GM18526 (cell line): ENCODE data around the gene KRIT1.

Source experiments
- POLR2A ChIP-seq: IDR thresholded peaks from 3 replicates; pipeline ENCODE4 v1.6.1; 2011; ENCODE audit not compliant: insufficient read length; ENCODE audit errors: extremely low read depth

KRIT1 gene

DNA sequence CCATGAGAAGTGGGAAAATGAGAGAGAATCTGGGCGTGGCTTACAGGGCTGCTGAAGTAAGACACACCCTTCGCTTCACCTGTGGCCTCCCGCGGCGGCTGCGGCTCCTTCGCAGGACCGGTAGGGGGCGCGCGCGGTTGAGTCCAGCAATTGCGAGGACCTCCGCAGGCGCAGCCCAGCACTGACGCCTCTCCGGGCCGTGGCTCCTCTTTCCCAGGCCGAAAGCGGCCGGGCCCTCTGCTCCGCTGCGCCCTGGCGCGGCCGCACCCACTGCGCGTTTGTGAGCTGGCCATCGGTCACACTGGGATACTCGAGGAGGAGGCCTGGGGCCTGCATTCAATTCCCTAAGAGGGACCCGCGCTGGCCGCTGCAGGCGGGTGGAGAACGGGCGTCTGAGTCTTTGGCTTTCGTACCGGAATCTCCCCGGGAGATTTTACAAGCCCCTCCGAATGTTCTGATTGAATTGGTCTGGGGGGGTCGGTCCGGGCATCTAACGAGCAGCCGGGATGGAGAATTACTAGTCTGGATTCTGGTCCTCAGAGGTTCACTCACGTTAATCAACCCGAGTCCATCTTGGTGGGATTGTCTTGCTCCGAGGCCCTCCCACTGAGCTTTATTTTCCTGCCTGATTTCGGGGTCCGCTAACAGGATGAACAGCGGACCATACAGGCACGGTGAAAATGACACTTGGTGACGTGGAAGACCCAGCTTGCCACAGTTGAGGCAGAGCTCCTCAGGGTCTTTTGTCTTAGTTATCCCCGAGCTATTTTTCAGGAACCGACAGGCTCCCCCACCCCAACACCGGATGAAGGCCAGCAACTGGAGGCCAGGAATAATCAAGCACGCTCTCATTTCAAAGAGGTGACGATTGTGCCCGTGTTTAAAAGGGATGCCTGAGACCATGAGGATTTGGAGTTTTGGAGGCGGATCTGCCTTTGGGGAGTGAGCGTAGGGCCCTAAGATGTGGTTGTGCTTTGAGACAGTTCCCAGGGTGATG, 66.5 kb downstream of the KRIT1 start, which contains the start of gene LRRD1:
TSS of gene LRRD1 (minus strand) at position 215 of the 997 bp plus-strand sequence. CDS start 13,940 bp downstream, outside the sequence.
- TF ChIP-seq POLR2A = no peak

- TF ChIP-seq POLR2A = no peak
Measured at GRCh38 chr7:92177362-92177761, 68.4 kb downstream of the KRIT1 start.

- no peak for TF ChIP-seq POLR2A
Measured at GRCh38 chr7:92161271-92161670, 84.4 kb downstream of the KRIT1 start.

GRCh38 chr7:92158660-92159575, 86.8 kb downstream of the KRIT1 start:
- TF ChIP-seq POLR2A = no peak

- TF ChIP-seq POLR2A = no peak
Measured at GRCh38 chr7:92156990-92157389, 88.7 kb downstream of the KRIT1 start.

- no peak for TF ChIP-seq POLR2A
Measured at GRCh38 chr7:92155108-92155739, 90.5 kb downstream of the KRIT1 start.

GRCh38 chr7:92150450-92151017, 95.2 kb downstream of the KRIT1 start:
- TF ChIP-seq POLR2A = no peak

DNA sequence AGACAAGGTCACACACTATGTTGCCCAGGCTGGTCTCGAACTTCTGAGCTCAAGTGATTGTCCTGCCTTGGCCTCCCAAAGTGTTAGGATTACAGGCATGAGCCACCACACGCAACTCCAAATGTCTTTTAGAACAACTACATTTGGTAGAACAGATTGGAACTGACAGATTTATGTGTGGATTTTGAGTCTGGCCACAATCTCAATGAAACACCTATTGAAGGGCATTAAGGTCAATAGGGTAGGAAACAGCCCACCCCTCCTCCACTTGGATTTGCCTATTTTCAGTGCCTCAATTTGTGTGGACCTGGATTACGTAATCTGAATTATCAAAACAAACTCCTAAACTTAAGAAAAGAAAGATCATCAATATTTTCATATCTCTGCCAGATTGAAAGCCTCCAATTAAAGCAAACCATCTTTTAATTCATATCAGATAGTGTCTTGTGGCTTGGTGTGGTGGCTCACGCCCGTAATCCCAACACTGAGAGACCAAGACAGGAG, 95.9 kb downstream of the KRIT1 start:
- TF ChIP-seq POLR2A = no peak
